C4-2B (cell line): ENCODE data around the gene SLCO4A1.

Experiments
- H3K27ac ChIP-seq: fragments of 450-650 bp; 2 replicates; pipeline ENCODE4 v1.5.1; 2017
- CTCF ChIP-seq: fragments of 450-650 bp; conservative IDR thresholded peaks from 2 replicates; pipeline ENCODE4 v1.5.1; 2017; ENCODE audit warnings: mild to moderate bottlenecking
- ZFX ChIP-seq: fragments of 450-650 bp; IDR thresholded peaks from 2 replicates; pipeline ENCODE4 v1.6.1; 2017

SLCO4A1 gene

GRCh38 chr20:62651285-62652021, 9.2 kb downstream of the SLCO4A1 start:
- TF ChIP-seq CTCF (no peak), ZFX (no peak)
- peak overlapping the region; percentile 68 for H3K27ac ChIP-seq

- H3K27ac ChIP-seq, result peak overlapping the region; percentile 68
- TF ChIP-seq ZFX (no peak; the same call in 1 of the 2 replicates), CTCF (no peak)
Measured at GRCh38 chr20:62652041-62652893, 10.0 kb downstream of the SLCO4A1 start.

GRCh38 chr20:62652894-62653305, 10.6 kb downstream of the SLCO4A1 start:
- H3K27ac ChIP-seq, result peak overlapping the region; percentile 68
- no peak for TF ChIP-seq CTCF
- no peak; the same call in 1 of the 2 replicates for TF ChIP-seq ZFX

- peak overlapping the region; percentile 68 for H3K27ac ChIP-seq
Measured at GRCh38 chr20:62653373-62653772, 11.1 kb downstream of the SLCO4A1 start.

GRCh38 chr20:62653951-62654685, 11.8 kb downstream of the SLCO4A1 start:
- no peak for TF ChIP-seq ZFX
- H3K27ac ChIP-seq, result no peak overlapping the region

More at GRCh38 chr20:62653373-62653772, 11.1 kb downstream of the SLCO4A1 start:
- TF ChIP-seq ZFX (no peak), CTCF (no peak)

- TF ChIP-seq ZFX (no peak), CTCF (no peak)
Measured at GRCh38 chr20:62655282-62656196, 13.2 kb downstream of the SLCO4A1 start.

More at GRCh38 chr20:62655282-62656196, 13.2 kb downstream of the SLCO4A1 start:
- no peak overlapping the region for H3K27ac ChIP-seq
